HG02610 (cell line): Measurements from ENCODE around the gene DAO.

Experiments
- ATAC-seq: cut with Tn5 transposase; IDR thresholded peaks from one replicate; pipeline ENCODE4 v1.9.1; 2021; ENCODE audit warnings: mild to moderate bottlenecking, moderate library complexity; ENCODE audit not compliant: unreplicated experiment

Gene DAO

DNA sequence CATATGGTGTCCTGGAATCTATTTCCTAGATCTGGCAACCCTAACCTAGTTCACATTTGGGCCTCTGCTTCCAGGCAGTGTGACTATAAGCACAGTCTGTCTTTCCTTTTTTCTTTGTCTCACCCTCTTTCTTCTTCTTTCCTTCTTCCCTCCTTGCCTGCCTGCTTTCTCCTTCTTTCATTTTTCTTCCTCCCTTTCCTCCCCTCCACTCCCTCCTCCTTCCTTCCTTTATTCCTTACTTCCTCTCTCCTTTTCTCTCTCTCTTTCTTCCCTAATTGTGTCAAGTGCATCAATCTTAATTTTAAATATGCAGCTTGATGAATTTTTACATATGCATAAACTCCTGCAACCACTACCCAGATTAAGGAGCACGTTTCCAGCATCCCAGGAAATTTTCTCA, 4.6 kb upstream of the DAO start:
- no peak for ATAC-seq

DNA sequence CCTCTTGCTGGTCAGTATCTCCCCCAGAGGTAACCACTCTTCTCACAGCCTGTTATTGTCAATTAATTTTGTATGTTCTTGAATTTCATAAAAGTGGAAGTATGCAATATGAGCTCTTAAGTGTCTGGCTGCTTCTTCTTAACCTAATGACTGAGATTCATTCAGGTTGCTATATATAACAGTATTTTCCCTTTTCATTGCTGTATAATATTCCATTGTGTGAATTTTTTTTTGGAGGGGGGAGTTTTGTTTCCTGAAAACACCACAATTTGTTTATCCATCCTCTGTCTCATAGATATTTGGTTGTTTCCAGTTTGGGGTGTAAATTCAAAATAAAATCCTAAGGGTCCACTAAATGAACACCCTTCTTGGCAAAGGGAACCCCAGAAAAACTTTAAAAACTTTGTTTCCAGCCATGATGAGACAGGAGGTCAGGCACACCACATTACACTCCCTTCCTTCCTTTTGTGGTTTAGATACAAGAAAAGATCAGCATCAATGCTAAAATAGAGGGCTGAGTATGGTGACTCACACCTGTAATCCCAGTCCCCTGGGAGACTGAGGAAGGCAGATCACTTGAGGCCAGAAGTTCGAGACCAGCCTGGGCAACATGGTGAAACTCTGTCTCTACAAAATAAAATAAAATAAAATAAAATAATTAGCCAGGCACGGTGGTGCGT, 4.1 kb upstream of the DAO start:
- ATAC-seq, result no peak

DNA sequence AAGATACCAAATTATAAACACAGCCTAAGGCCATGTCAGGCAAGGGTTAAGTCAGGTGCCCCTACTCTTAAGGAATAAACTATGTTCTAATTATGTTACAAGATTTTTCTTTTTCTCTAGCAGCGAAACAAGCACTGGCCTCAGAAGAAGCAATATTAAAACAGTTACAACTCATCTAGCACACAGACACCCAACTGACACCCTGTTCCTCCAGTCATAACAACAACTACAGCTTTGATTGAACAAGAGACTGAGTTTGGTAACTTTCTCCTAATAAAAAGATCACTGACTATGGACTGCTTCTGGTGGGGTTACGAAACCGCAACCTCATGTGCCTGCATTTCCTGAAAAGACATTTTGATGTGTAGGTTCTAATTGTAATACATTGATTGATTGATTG, 3.3 kb upstream of the DAO start:
- no peak for ATAC-seq

DNA sequence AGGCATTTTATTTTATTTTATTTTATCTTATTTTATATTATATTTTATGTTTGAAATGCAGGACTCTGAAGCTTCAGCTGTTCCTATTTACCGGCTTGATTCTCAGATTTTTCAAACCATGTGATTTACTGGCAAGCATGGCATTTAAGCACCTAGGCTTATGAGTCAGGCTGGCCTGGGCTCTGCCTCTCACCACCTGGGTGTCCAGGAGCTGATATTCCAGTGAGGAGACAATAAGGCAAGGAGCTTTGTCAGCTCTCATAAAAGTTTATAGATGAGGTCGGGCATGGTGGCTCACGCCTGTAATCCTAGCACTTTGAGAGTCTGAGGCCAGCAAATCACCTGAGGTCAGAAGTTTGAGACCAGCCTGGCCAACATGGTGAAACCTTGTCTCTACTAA, 2.1 kb downstream of the DAO start:
- ATAC-seq, result no peak

DNA sequence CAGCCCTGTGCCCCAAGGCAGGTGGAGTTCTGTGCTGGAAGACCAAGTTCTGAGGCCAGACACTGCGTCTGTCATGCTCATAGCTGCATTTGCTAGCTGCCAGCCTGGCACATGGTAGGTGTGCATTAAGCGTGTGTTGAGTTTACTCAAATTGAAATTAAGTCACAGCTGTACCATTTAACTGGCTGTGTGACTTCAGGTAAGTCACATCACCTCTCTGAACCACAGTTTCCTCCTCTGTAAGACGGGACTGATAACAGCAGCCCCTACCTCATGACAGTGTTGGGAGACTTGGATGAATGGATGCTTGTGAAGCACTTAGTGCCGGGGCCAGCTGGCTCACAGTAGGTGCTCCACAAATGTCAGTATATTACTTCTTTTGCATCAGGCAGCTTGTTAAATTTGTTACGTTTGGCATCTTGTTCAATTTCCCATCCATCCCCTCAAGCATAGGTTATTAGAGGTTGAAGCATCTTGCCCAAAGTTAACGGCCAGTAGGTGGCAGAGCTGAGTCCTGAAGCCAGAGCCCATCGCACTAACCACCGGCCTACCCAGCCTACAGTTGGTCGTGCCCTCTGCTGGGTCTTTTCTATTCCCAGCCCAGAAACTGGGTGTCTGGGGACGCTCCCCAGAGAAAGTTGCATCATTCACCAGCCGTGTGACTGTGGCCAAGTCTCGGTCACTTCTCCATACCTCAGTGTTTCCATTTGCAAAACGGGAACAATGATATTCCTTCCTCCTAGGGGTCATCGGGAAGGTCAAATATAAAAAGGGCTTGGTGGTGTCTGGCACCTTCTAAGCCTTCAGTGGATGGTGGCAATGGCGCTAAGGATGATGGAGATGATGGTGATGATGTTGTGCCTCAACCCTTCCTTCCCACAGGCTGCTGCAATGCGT, 4.5 kb downstream of the DAO start:
- ATAC-seq, result no peak

DNA sequence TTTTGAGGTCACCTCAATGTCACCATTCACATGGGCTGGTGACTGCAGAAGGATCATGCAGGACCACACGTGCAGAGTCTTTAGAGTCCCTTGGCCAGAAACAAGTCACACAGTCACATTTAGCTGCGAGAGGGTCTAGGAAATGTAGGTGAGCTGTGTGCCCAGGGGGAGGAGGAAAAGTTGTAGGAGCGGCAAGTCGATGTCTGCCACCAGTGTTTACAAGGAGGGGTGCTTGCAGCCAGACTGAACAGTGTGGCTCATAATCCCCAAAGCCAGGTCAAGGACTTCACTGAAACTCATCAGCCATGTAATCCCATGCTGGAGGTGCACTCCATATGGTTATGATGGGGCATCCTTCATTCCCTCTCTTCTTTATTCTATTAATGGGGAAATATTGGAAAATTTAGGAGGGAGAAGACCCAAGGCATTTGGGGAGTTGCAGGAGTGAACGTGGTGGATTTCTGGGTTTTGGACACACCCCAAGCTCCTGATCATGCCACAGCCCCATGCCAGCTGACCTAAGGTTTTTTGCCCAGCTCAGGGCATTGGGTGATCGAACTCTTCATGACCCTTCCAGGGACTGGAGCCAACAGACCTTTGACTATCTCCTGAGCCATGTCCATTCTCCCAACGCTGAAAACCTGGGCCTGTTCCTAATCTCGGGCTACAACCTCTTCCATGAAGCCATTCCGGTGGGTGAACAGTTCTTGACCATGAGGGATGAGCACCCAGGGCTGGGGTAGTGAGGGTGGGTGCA, 7.2 kb downstream of the DAO start:
- ATAC-seq, result no peak

DNA sequence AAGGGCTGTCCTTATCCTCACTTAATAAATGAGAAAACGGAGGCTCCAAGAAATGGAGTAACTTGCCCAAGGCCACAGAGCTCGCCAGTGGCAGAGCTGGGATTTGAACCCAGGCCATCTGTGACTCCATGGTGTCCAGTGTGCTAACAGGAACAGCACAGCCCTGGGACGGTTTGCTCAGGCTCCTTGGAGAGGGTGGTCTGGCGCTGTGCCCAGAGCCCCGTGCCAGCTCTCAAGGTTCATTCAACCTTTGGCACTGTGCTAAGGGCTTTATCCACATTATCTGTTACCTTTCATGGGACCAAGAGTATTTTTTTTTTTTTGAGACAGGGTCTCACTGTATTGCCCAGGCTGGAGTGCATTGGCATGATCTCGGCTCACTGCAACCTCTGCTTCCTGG, 8.1 kb downstream of the DAO start:
- no peak for ATAC-seq

DNA sequence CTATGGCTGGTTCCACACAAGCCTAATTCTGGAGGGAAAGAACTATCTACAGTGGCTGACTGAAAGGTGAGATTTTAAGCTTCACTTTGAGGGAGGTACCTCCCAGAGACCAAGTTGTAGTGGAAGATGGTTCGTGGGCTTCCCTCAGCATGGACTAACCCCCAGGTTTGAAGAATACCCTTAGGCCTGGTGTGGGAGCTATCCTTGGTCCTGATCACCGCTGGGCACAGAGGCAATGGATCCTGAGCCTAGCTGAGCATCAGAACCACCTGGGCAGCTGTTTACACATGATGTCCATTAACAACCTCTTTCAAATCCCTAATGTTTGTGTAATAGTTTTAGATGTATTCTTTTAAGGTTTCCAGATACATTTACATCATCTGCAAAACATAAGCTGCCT, 10.3 kb downstream of the DAO start:
- no peak for ATAC-seq

DNA sequence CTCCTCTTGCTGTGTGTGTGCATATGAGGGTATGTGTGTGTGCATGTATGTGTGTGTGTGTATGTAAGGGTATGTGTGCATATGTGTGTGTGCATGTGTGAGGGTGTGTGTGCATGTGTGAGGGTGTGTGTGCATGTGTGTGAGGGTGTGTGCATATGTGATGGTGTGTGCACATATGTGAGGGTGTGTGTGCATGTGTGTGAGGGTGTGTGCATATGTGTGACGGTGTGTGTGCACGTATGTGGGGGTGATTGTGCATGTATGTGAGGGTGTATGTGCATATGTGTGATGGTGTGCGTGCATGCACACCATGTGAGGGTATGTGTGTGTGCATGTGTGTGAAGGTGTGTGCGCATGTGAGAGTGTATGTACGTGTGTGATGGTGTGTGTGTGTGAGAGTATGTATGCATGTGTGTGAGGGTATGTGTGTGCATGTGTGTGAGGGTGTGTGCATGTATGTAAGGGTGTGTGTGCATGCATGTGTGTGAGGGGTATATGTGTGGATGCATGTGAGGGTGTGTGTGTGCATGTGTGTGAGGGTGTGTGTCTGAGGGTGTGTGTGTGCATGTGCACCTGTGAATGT, 15.4 kb downstream of the DAO start:
- no peak for ATAC-seq

DNA sequence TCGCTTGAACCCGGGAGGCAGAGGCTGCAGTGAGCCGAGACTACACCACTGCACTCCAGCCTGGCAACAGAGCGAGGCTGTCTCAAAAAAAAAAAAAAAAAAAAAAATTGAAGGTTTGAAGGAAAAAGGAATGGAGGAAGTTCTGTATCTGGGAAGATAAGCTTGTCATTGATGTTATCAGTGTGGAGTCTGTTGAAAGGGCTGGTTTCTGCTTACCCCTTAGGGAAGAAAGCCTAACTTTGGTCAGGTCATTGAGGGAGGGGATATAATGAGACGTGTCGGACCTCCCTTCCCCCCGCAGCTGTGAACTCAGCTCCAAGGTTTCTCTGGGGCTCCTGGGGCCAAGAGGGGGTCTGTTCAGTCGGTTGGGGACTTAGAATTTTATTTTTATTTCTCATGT, 16.4 kb downstream of the DAO start:
- no peak for ATAC-seq

DNA sequence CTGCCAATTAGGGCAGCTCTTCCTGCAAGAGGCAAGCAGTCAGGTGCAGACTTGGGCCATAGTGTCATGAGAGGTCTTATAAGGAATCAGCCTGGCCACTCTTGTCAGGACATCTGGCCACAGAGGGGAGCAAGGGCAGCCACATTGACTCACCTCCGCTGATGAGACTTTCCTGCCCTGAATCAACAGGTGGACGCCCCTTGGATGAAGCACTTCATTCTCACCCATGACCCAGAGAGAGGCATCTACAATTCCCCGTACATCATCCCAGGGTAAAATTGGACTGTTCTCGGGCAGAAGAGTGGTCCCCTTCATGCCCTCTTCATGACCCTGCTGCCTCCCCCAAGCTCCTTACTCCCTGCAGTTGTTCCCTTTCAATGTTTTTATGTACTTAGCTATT, 16.9 kb downstream of the DAO start:
- no peak for ATAC-seq

DNA sequence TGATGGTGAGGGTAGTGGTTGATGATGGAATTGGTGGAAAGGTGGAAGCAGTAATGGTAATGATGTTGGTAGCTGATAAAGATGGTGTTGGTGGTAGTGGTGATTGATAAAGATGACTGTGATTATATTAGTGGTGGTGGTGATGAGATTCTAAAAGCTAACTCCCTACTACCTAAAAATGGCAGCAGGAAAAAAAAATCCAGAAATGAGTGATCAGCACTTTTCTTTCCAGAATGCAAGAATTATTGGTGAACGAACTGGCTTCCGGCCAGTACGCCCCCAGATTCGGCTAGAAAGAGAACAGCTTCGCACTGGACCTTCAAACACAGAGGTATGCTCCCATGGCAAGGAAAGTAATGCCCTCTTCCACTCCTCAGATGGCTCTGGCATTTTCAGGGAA, 19.3 kb downstream of the DAO start:
- ATAC-seq, result no peak

DNA sequence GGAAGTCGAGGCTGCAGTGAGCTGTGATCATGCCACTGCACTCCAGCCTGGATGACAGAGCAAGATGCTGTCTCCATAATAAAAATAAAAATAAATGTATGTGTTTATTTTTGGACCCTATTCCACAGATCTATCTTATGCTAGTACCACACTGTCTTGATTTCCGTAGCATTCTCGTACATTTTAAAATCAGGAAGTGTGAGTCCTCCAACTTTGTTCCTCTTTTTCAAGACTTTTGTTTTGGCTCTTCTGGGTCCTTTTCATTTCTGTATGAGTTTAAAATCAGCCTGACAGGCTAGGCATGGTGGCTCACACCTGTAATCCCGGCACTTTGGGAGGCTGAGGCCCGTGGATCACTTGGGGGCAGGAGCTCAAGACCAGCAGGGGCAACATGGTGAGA, 25.8 kb downstream of the DAO start:
- ATAC-seq, result no peak

DNA sequence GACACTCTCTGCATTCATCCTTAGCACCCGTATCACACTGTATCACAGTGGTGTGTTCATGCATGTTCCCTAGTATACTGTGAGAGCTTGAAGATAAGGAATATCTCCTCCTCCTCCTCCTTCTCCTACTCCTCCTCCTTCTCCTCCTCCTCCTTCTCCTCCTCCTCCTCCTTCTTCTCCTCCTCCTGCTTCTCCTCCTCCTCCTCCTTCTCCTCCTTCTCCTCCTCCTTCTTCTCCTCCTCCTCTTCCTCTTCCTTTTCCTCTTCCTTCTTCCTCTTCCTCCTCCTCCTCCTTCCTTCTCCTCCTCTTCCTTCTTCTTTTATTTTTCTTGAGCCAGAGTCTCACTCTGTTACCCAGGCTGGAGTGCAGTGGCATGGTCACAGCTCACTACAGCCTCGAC, 27.1 kb downstream of the DAO start:
- ATAC-seq, result no peak

DNA sequence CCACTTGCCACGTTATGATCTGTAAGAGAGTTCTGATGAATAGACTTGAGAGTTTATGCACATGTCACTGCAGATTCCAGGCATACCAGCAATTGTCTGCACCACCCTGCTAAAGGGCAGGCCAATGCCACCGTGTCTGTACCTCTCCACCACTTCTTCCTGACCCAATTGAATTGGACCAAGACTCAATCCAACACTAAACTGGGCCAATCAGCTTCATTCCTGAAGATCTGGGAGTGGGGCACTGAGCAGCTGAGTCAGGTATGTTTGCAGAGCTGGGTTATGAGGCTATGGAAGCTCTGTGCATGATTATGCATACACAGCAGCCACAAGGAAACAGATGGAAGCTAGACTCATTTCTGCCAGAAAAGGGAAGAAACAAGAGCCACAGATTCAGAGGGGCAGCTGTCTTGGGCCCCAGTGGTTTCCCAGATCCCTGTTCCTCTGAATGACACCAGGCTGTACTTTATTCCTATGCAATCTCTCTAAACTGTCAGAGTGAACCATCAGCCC, 28.0 kb downstream of the DAO start:
- no peak for ATAC-seq

DNA sequence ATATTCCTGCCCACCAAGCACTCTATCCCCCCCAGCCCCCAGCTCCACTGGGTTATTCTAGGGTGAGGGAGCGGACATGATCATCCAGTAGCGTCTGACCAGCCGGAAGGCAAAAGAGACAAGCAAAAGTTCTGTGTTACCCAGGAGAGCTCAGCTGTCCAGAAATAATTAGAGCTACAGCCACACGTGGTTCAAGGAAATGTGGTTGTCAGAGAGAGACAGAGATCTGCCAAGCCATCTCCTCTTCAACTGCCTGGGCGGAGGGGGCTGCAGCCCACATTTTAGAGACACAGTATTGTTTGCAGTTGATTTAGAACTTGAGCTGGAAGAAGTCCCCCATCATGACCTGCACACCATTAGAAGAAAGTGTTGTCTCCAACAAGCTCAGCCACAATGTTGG, 30.4 kb downstream of the DAO start:
- ATAC-seq, result no peak

DNA sequence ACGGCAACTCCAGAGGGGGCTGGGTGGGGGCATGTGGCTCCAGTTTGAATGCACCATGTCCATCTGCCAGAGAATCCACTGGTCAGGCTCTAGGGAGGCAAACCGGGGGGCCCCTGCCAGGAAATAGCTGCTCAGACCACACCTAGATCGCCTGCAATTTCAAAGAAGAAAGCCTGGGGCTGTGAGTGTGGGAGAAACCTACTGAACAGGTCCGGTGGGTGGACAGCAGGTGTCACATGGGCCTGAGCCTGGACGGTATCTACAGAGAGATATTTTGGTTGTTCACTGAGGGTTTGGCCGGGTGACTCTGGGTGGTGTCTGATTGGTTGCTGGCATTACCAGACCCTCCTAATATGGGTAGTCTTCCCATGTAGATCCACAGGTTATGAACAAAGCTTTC, 32.0 kb downstream of the DAO start:
- no peak for ATAC-seq

DNA sequence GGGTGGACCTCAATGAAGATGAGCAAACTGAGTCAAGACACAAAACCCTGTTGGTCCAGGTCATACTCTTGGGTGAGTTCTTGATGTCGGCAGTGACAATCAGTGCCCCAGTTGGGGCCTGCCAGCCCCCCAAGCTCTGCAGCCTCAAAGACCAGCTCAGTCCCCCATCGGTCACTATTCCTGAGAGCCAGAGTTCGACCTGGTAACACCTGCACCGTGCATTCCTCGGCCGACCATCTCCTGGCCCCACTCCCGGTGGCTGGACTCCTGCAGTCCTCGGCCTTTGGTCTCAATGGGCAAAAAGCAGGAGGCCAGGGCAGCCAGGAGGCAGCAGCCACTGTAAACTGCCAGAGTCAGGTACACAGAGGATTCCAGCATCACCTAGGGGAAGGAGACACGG, 32.5 kb downstream of the DAO start:
- no peak for ATAC-seq

DNA sequence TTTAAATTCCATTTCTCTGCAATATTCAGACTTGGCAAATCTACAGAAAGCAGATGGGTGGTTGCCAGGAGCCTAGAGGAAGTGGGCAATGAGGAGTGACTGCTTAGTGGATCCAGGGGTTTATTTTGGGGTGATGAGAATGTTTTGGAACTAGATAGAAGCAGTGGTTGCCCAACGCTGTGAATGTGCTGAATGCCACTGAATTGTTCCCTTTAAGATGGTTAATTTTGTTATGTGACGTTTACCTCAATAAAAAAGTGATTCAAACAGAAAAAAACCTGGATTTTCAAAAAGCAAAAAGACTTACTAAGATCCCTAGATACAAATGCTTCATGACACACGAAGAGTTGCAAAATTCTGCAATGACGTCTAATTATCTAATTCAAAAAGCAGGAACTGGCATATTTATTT, 34.2 kb downstream of the DAO start:
- ATAC-seq, result no peak

DNA sequence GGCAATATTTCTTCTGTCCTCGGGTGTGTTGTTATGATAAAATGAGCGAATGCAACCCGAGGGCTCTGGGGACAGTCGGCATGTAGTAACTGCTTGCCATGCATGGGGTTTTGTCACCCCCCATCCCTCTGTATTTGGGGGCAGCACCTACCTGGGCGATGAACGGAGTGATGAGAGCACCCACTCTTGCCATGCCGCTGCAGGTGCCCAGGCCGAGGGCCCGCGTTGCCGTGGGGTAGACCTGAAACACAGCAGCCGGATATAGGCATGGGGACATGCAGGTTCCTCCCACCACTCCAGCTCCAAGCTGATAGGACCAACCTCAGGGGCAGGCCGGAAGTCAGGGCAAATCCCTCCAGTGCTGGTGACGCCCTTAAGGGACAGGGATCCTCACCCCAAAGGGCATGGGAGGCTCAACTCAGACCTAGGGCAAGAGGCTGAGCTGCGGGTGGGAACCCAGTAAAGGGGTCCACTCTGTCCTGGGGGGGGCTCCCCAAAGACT, 35.8 kb downstream of the DAO start:
- ATAC-seq, result no peak

DNA sequence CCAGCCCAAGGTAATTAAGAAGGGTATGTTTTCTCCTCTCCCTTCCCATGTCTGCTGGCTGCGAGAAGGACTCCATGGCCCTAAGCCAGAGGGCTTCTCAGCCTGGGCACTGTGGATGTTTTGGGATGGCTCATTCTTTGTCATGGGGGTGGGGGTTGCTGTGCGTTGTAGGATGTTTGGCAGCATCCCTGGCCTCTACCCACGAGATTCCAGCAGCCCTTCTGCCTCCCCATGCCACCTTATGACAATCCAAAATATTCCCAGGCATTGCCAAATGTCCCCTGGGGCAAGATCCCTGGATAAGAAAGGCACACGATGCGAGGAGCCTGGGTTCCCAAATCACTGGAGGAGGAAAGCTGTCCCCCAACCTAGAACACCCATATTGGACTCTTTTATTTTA, 36.4 kb downstream of the DAO start:
- ATAC-seq, result no peak
